ENCODE data around the gene ALK. TPM values are rescaled to one million over a fixed set of nuclear protein-coding genes. Genes with fewer than 3 reads are reported as not detected.

Gene ALK
- total RNA-seq, 4 donors from 2014 or later, result 0.32 to 0.42 TPM; not detected in 2

DNA sequence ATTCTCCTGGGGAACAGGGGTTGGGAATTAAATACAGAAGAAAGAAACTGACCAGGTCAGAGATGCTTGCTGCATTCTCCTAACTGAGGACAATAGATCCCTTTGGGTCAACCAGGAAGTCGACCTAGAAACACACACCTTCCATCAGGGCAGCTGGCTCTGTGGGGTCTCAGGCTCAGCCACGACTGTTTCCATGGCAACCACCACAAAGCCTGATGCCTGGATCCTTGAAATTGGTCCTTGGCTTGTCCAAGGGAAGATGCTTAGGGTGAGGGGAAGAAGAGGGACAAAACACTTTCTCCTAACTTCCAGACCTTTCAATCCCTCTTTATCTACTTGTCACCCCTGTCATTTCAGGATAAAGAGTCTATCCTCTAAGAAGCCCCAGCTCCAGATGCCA, 194.4 kb downstream of the ALK start:
- WGBS, result 58% methylated on average over 2 of the region's 2 CpGs
- no peaks in the 10 kb centered on the region for H3K36me3 ChIP-seq
- TF ChIP-seq EP300 (IDR thresholded peaks at IDR 0.05) (no peak), POLR2A (IDR thresholded peaks at IDR 0.05) (no peak), POLR2AphosphoS5 (IDR thresholded peaks at IDR 0.05) (no peak)
- TF ChIP-seq, protein P1, sequence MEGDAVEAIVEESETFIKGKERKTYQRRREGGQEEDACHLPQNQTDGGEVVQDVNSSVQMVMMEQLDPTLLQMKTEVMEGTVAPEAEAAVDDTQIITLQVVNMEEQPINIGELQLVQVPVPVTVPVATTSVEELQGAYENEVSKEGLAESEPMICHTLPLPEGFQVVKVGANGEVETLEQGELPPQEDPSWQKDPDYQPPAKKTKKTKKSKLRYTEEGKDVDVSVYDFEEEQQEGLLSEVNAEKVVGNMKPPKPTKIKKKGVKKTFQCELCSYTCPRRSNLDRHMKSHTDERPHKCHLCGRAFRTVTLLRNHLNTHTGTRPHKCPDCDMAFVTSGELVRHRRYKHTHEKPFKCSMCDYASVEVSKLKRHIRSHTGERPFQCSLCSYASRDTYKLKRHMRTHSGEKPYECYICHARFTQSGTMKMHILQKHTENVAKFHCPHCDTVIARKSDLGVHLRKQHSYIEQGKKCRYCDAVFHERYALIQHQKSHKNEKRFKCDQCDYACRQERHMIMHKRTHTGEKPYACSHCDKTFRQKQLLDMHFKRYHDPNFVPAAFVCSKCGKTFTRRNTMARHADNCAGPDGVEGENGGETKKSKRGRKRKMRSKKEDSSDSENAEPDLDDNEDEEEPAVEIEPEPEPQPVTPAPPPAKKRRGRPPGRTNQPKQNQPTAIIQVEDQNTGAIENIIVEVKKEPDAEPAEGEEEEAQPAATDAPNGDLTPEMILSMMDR (IDR thresholded peaks at IDR 0.05), result no peak
- DNase-seq (ENCODE audit: low spot score in 2 of 2), result no peak
- peaks cover 3% of the 10 kb centered on the region for H3K4me1 ChIP-seq
- no peaks in the 10 kb centered on the region for H3K27me3 ChIP-seq
- H3K4me3 ChIP-seq, result no peak overlapping the region
- H3K27ac ChIP-seq, result no peak overlapping the region
- H3K9me3 ChIP-seq, result no peaks in the 10 kb centered on the region

DNA sequence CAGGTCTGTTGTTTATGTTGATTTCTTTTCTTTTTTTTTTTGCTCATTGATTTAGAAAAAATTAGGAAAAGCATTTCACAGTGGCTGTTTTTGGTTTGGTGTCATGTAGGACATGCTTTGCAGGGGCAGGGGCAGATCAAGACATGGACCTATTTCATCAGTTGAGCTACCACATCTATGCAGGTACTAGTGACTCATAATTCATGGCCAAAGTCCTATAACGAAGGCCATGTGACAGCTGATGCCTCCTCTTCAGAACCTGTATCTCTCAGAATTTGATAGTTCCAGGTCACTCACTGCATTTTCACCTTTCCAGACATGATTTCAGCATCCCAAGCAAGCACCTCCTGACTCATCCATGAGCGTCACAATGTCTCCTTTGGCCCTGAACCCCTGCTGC, 195.8 kb downstream of the ALK start:
- no peak overlapping the region for H3K4me3 ChIP-seq
- no peak for TF ChIP-seq EP300 (IDR thresholded peaks at IDR 0.05)
- no peak for TF ChIP-seq POLR2AphosphoS5 (IDR thresholded peaks at IDR 0.05)
- no peak for TF ChIP-seq POLR2A (IDR thresholded peaks at IDR 0.05)
- TF ChIP-seq, protein P1 (IDR thresholded peaks at IDR 0.05), result no peak
- H3K36me3 ChIP-seq, result no peaks in the 10 kb centered on the region
- H3K4me1 ChIP-seq, result peaks cover 3% of the 10 kb centered on the region
- H3K9me3 ChIP-seq, result no peaks in the 10 kb centered on the region
- H3K27me3 ChIP-seq, result no peaks in the 10 kb centered on the region
- DNase-seq (ENCODE audit: low spot score in 2 of 2), result no peak
- 64% methylated on average over 2 of the region's 2 CpGs for WGBS
- H3K27ac ChIP-seq, result no peak overlapping the region

DNA sequence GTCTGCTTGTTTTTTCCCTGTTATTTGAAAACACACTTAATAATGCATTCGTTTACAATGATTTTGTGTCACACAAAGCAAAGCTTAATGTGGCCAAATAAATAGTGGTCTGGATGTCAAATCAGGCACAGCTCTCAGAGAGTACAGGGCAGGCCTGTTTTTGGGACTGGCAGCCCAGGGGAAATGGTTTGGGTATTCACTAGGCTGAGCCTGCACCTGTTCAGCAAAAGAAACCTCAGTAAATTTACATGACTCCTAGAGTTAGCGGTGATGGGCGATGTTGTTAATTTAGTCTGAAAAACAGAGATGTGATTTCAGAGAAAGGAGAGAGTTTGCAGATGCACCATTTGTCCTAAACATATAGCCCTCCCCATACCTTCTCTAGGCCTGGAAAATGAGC, 197.1 kb downstream of the ALK start:
- Histone ChIP-seq H3K9me3 (no peaks in the 10 kb centered on the region), H3K4me1 (peaks cover 1% of the 10 kb centered on the region), H3K27me3 (no peaks in the 10 kb centered on the region), H3K36me3 (no peaks in the 10 kb centered on the region), H3K27ac (no peak overlapping the region), H3K4me3 (no peak overlapping the region)
- TF ChIP-seq, protein P1 (IDR thresholded peaks at IDR 0.05), result no peak
- no peak for TF ChIP-seq EP300 (IDR thresholded peaks at IDR 0.05)
- WGBS, result 71% methylated on average over 3 of the region's 3 CpGs
- no peak for DNase-seq (ENCODE audit: low spot score in 2 of 2)

DNA sequence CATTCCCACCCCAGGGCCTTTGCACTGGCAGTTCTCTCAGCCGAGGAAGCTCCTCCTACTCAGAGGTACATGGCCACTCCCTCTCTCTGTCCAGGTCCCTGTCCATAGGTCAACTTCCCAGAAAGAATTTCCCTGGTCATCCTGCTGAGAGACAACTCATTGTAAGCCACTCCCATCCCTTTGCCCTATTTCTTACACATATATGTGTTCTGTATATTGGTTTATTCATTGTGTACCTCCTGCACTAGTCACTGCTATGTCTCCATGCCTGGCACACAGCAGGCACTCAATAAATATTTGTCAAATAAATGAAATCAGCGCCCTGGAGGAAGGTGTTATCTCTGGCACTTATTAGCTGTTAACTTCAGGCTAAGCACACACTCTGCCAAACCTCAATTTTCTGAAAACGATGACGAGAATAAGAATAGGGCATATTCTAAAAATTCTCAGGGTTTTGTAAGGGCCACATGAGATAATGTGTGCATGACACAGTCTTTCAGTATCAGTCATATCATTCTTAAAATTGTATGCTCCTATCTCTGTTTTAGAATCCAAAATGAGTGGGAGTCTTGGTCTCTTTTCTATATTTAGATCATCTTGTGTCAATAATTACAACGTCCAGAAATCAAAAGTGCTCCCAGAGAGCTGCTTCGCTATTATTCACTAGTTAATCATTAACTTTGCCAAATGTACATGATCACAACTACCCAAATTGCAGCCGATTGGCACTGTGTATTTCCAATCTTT, 198.0 kb downstream of the ALK start:
- Histone ChIP-seq H3K27me3 (no peaks in the 10 kb centered on the region), H3K36me3 (no peaks in the 10 kb centered on the region), H3K4me1 (no peaks in the 10 kb centered on the region), H3K27ac (no peak overlapping the region), H3K9me3 (no peaks in the 10 kb centered on the region), H3K4me3 (no peak overlapping the region)
- TF ChIP-seq POLR2A (IDR thresholded peaks at IDR 0.05), result no peak
- no peak for TF ChIP-seq POLR2AphosphoS5 (IDR thresholded peaks at IDR 0.05)
- TF ChIP-seq EP300 (IDR thresholded peaks at IDR 0.05), result no peak
- TF ChIP-seq, protein P1 (IDR thresholded peaks at IDR 0.05), result no peak
- no peak for DNase-seq (ENCODE audit: low spot score in 2 of 2)
- 43% methylated on average over 7 of the region's 7 CpGs for WGBS

DNA sequence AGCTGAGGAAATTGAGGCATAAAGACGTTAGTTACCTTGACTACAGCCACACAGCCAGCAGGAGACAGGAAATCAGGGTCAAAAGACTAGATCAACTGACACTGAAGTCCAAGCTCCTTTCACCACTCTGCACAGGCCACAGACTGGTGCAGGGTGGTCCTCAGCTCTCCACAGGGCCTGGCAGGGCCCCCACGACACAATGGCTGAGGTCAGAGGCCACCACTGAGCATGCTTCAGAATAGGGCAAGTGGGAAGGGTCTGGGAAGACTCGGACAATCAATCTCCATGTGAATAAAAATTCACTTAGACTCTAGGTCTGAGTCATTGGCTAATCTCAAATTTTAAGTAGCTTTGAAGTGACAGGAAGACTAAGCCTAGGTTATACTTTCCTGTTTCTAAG, 201.7 kb downstream of the ALK start:
- no peak for DNase-seq (ENCODE audit: low spot score in 2 of 2)

More for the DNA sequence above, 201.7 kb downstream of the ALK start:
- Histone ChIP-seq H3K4me3 (no peak overlapping the region), H3K9me3 (no peaks in the 10 kb centered on the region), H3K36me3 (no peaks in the 10 kb centered on the region), H3K27ac (no peak overlapping the region), H3K4me1 (no peaks in the 10 kb centered on the region), H3K27me3 (no peaks in the 10 kb centered on the region)
- TF ChIP-seq POLR2A (IDR thresholded peaks at IDR 0.05) (no peak), POLR2AphosphoS5 (IDR thresholded peaks at IDR 0.05) (no peak), EP300 (IDR thresholded peaks at IDR 0.05) (no peak)
- TF ChIP-seq, protein P1 (IDR thresholded peaks at IDR 0.05), result no peak
- WGBS, result 81% methylated on average over 3 of the region's 3 CpGs
